Suppressor macrophage (primary cell): Measurements from ENCODE around the gene SP2.

Experiments used
- DNase-seq, 4 experiments: peaks; one replicate each; pipeline ENCODE4 v3.0.0-alpha.2; 2020 to 2022

The SP2 gene

GRCh38 chr17:47950448-47950847 lies 54.4 kb downstream of the SP2 start:
- DNase-seq: no peak

DNA sequence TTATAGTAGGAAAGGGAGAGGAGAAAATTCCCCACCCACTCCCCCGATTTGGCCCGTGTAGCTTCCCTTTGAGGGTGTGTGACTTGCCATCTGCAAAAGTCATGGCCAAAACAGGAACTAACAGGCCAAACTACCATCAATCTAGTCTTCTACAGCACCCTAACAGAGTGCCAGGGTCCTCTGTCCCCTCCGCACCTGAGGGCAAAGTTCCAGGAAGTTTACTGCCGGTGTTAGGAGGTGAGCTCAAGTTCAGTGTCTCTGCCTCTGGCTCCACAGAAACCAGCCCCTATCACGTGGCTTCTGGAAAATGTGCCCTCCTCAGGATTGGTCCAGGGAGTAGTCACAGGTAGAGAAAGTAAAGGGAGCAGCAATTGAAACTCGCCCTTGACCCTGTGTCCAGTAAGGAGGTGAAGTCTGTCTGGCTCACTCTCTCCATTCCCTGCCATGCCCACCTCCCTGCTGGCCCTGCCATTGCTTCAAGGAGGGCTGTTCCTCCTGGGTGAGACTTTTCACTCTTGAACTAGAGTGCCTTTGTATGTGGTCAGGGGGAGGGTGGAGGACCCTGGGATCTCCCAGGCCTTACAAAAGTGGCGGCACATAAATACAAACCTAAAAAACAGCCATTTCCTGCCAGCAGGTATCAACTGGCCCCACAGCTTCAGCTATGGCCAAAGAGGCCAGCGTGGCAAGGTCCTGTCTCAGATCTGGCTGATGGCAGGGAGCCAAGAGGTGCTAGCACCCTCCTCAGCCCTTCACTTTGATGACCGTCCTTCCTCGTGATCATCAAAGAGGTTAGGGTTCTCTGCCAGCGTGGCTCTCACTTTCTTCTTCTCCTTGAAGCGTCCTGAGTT lies 56.4 kb downstream of the SP2 start:
- peak; percentile 52 to 76 (median 71) for DNase-seq

DNA sequence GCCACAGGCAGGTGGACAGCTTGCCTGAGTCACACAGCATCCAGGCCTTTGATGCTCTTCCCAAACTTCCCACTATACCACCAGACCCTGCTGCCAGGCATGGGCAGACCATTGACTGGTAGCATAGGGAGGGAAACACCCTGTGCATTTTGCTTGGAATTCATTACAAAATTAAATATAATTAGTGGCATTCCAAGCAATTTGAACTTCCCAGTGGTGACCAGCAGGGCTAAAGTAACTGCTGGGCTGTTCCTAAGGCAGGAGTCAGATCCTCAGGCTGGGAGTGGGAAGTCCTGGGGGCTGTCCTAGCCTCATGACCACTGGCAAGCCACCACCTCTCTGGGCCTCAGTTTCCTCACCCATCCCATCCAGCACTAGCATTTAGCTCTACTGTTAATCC lies 57.9 kb downstream of the SP2 start:
- no peak for DNase-seq

DNA sequence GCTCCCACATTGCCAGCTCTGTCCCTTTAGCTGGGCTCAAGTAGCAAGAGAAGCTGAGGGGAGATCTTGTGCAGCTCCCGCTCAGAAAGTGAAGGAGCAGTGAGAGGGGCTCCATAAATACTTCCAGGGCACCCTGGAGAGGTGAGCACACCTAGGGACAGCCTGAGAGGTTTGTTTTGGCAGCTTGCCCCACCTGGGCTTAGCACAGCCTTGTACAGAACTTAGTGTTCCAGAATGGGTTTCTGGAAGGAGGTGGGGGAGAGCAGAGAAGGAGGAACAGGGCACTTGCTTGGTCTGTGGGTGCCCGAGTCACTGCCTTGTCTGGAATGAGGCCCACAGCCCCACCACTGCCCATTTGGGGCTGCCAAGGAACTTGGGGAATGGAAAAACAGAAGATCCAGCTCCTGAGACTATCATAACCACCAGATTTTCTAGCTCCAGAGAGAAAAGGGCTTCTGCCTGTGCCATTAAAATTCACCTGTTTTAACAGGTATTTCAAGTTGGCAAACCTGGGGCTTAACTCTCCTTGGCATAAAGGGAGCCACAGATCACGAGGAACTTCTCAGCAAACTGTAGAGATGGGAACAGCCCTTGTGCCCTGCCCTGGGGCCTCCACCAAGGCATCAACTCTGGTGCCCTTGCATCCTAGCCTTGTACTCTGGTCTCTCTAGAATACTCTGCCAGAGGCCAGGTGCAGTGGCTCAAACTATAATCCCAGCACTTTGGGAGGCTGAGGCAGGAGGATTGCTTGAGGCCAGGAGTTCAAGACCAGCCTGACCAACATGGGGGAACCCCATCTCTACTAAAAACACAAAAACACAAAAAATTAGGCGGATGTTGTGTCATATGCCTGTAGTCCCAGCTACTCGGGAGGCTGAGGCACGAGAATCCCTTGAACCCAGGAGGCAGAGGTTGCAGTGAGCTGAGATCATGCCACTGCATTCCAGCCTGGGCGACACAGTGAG lies 59.7 kb downstream of the SP2 start:
- DNase-seq: no peak

GRCh38 chr17:47956791-47957590 lies 61.0 kb downstream of the SP2 start:
- DNase-seq: no peak

DNA sequence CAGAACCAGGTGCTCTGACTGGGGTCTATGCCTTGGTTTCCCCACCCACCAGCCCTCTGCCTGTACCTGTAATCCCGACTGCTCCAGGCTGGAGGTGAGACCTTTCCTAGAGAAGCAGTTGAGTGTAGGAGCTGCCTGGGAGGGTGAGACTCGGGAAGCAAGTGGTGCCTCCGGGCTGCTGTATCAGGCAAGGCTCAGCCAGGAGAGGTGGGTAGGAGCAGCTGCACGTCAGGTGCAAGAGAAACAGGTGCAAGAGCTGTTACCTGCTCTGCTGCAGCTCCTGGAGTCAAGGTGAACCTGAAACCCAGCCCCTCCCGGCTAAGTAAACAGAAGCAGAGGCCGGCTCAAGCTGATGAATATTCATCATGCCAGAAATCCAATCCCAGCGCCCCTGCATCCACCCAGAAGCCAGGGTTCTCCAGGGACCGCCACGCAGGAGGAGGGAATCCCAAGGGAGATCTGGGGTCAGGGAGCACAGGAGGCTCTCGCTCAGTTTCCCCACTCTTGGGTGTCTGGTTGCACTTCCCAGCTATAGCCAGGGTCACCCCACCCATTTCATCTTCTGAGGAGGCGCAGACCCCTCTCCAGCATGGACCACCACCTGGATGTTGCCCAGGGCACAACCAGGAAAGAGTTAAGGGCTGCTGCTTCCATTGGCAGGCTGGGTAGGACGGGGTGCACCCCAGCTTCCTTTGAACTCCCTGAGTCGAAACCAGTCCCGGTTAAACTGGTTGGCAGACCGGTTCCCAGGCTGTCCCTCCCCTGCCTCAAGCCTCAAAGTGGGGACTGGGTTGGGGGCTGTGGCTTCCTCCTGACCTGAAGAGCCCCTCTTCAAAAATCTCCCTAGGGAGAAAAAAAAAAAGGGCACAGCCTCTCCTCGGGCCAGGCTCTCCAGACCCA lies 61.8 kb downstream of the SP2 start, which contains the start of gene PRR15L:
TSS of gene PRR15L (minus strand) at position 293 of the 900 bp plus-strand sequence. CDS start 4,649 bp downstream, outside the sequence.
- DNase-seq: no peak

- no peak for DNase-seq
Observed at GRCh38 chr17:47959825-47960655, 64.0 kb downstream of the SP2 start.

DNA sequence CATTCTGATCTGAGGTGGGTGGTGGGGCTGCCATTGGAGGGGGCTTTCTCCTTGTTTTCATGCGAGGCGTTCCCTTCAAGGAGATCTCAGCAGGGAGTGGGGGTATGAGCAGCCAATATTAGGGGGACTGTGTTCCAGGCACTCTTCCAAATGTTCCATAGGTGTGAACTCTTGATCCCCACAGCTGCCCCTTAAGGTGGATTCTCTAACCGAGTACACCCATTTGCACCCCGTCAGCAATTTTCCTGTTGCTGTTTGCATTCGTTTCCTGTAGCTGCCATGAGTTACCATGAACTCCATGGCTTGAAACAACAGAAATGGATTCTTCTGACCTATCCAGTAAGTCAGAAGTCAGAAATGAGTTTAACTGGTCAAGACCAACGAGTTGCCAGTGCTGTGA lies 65.4 kb downstream of the SP2 start:
- DNase-seq: no peak

GRCh38 chr17:47962901-47963300 lies 66.9 kb downstream of the SP2 start:
- DNase-seq: no peak

GRCh38 chr17:47964856-47965255 lies 68.8 kb downstream of the SP2 start:
- no peak for DNase-seq

DNA sequence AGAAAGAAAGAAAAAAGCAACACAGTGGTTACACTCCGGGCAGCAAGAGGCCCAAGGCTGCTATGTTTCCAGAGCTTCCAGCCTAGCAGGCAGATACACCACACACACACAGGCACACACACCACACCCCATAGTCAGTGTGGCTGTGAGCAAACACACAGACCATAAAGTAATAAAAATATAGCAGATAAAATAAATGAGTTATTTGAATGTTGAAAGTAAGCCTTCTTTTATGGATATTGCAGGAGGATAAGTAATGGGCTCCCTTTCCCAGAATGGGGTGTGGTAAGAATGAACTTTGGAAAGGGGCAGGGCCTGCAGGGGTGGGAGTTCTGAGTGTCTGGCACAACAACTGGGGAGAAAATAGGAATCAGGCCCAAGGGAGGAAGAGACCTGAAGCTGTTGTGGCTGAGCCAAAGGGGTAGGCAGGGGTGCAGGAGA lies 70.1 kb downstream of the SP2 start:
- no peak for DNase-seq

GRCh38 chr17:47967607-47968252 lies 71.7 kb downstream of the SP2 start:
- DNase-seq: no peak

DNA sequence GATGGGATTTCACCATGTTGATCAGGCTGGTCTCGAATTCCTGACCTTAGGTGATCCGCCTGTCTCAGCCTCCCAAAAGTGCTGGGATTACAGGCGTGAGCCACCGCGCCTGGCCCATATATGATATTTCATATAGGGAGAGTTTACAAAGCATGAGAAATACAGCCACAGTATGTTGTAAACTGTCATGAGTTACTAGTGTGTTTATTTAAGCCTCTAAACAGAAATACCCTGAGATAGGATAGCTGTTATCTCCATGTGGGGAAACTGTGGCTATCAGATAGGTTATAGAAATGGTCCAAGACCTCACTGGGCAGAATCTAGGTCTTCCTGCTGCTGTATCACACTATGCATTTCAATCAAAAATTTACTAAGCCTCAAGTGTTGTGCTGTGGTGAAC lies 72.8 kb downstream of the SP2 start:
- DNase-seq: no peak

- no peak for DNase-seq
Observed at GRCh38 chr17:47969930-47970724, 74.1 kb downstream of the SP2 start.

GRCh38 chr17:47970725-47971499 lies 74.9 kb downstream of the SP2 start, which contains the start of gene CDK5RAP3:
TSS of gene CDK5RAP3 (plus strand) at chr17:47971113. CDS start at chr17:47971147, 34 bp downstream.
- DNase-seq: peak; percentile 100

DNA sequence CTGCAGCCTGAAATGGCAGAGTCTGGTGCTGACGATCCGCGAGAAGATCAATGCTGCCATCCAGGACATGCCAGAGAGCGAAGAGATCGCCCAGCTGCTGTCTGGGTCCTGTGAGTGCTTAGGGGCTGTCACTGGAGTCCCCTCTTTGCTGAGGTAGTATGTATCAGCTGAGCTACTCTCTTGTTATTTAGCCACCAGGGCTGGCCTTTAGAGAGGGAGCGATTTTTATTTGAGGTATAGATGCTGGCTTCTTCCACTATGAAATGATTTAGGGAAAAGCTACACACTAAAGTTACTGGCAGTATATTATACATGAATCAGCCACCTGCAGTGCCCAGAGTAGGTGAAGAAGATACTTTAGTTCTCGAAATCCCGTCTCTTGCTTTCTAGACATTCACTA lies 77.5 kb downstream of the SP2 start:
- no peak for DNase-seq

- DNase-seq: no peak
Observed at GRCh38 chr17:47975189-47975822, 79.3 kb downstream of the SP2 start.

DNA sequence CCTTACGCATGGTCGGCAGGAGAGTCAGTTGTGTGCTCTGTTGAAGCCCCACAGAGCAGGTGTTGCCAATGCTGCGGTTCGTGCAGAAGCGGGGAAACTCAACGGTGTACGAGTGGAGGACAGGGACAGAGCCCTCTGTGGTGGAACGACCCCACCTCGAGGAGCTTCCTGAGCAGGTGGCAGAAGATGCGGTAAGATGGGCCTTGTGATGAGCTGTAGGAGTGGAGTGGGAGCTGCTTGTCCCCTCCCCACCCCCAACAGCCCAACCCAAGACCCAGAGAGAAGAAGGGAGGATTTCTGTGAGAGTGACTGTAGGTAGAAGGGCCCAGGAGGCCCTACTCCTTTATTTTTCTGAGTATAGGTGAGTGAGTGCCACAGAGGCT lies 79.8 kb downstream of the SP2 start:
- DNase-seq: no peak
